ENCODE results near the gene DDX41. TPM values are rescaled to one million over a fixed set of nuclear protein-coding genes. Genes with fewer than 3 reads are reported as not detected.

Gene DDX41
- total and polyA plus RNA-seq, 2 donors (not counting 3 experiments of a cell fraction or from before 2014, with no cell fraction given) = 103 to 118 TPM

DNA sequence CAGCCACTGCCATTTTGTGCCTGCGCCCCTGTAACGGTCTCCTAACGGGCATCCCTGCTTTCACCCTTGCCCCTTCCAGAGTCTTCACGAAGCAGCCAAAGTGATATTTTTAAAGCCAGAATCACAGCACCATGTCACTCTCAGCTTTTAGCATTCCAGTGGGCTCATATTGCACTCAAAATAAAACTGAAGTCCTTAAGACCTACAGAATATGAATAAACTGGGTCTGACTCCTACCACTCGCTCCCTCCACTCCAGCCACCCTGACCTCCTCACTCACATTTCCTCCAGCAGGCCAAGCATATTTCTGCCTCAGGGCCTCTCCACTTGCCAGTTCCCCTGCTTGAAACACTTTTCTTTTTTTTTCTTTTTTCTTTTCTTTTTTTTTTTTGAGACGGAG is 16.9 kb downstream of the DDX41 start:
- no peak for FAIRE-seq
- no peak overlapping the region for H2AFZ ChIP-seq (ENCODE audit: low read depth, low read length)
- POLR2A ChIA-PET = no interaction called here
- TF ChIP-seq JUN (IDR thresholded peaks at IDR 0.05; ENCODE audit: borderline replicate concordance, insufficient read depth, insufficient read length, low read depth) (no peak), GATA2 (IDR thresholded peaks at IDR 0.05; ENCODE audit: insufficient read depth, insufficient read length, low read depth, low read length) (no peak), POLR2AphosphoS5 (IDR thresholded peaks at IDR 0.05; ENCODE audit: insufficient read depth, low read depth, low read length) (no peak), POLR2A (IDR thresholded peaks at IDR 0.05; ENCODE audit: low read depth, low read length) (no peak), FOS (IDR thresholded peaks at IDR 0.05; ENCODE audit: borderline replicate concordance, insufficient read depth, low read length) (no peak), MYC (IDR thresholded peaks at IDR 0.05; ENCODE audit: low read depth, low read length) (no peak), EZH2 (IDR thresholded peaks at IDR 0.05; ENCODE audit: borderline replicate concordance, low read depth, low read length, severe bottlenecking) (no peak), MAX (IDR thresholded peaks at IDR 0.05; ENCODE audit: insufficient read depth, insufficient read length) (no peak)
- TF ChIP-seq, protein P1, sequence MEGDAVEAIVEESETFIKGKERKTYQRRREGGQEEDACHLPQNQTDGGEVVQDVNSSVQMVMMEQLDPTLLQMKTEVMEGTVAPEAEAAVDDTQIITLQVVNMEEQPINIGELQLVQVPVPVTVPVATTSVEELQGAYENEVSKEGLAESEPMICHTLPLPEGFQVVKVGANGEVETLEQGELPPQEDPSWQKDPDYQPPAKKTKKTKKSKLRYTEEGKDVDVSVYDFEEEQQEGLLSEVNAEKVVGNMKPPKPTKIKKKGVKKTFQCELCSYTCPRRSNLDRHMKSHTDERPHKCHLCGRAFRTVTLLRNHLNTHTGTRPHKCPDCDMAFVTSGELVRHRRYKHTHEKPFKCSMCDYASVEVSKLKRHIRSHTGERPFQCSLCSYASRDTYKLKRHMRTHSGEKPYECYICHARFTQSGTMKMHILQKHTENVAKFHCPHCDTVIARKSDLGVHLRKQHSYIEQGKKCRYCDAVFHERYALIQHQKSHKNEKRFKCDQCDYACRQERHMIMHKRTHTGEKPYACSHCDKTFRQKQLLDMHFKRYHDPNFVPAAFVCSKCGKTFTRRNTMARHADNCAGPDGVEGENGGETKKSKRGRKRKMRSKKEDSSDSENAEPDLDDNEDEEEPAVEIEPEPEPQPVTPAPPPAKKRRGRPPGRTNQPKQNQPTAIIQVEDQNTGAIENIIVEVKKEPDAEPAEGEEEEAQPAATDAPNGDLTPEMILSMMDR (IDR thresholded peaks at IDR 0.05; ENCODE audit: extremely low read depth in 1 of 2, insufficient read depth in 1 of 2, low read depth in 1 of 2, low read length in 2 of 2) = no peak
- H3K9me1 ChIP-seq (replicated peaks; ENCODE audit: control insufficient read depth, extremely low read depth, insufficient read depth, low read length) = no peaks in the 10 kb centered on the region
- no peak overlapping the region for H3K9ac ChIP-seq (replicated peaks; ENCODE audit: extremely low read depth, insufficient read depth, low read length)
- no peaks in the 10 kb centered on the region for H3K9me3 ChIP-seq (replicated peaks; ENCODE audit: control insufficient read depth, insufficient read depth, low read length)
- no peaks in the 10 kb centered on the region for H4K20me1 ChIP-seq (replicated peaks; ENCODE audit: control insufficient read depth, extremely low read depth, insufficient read depth, low read length)
- H3K36me3 ChIP-seq (ENCODE audit: control insufficient read depth in 2 of 2, extremely low read depth in 1 of 2, insufficient read depth in 2 of 2, low read length in 2 of 2) = peaks cover 0 to 4% of the 10 kb centered on the region in 2 experiments
- BruUV-seq (replicated peaks) = no TSS peak
- no peak overlapping the region for H3K27ac ChIP-seq (ENCODE audit: insufficient read depth, low read depth, low read length)
- intact Hi-C loops (cut with micrococcal nuclease) (loop anchor here (2.0 to 10.0 kb wide), 3 partner anchors 385 to 965 kb away; partner anchors contain the start of genes N4BP3 and RNF44), dilution Hi-C loops (cut with MboI; ENCODE audit: extremely low pct_ligation_motif_present, low sequenced_read_pairs) (no loop called here)
- H3K79me2 ChIP-seq (ENCODE audit: control insufficient read depth, insufficient read depth, low read length) = peaks cover 10% of the 10 kb centered on the region
- no peaks in the 10 kb centered on the region for H3K27me3 ChIP-seq (ENCODE audit: control insufficient read depth in 2 of 2, insufficient read depth in 2 of 2, low read length in 2 of 2)
- H3K4me3 ChIP-seq (replicated peaks in 1 of 3; ENCODE audit: insufficient read depth in 1 of 3, low read depth in 1 of 3, low read length in 3 of 3) = no peak overlapping the region
- peaks cover 23% of the 10 kb centered on the region for H3K4me1 ChIP-seq (ENCODE audit: control insufficient read depth, extremely low read depth, insufficient read depth, low read length)
- no peak overlapping the region for H3K4me2 ChIP-seq (ENCODE audit: insufficient read depth, low read length)
- DNase-seq (ENCODE audit: low read depth, low spot score) = no peak
- CTCF ChIA-PET = interaction anchor here (2.0 to 4.8 kb wide), 6 partner anchors 9 to 110 kb away, joined by 10 to 58 read pairs (median 36); partner anchors contain the start of gene DOK3

Data from endothelial cell of umbilical vein (primary cell).